IPS DF 6.9 (cell line): ENCODE measurements around the gene WDR37.

ENCODE experiments used
- DNase-seq: peaks from one replicate; pipeline ENCODE4 v3.0.0-alpha.2; 2013; ENCODE audit warnings: low read depth, low spot score
- H3K27ac ChIP-seq: one replicate; pipeline ENCODE4 v1.5.1; 2013; ENCODE audit warnings: low read length, control low read depth
- H3K27me3 ChIP-seq: 2 replicates; pipeline ENCODE4 v1.6.1; 2013; ENCODE audit warnings: mild to moderate bottlenecking, low read length; ENCODE audit not compliant: control insufficient read depth, insufficient read depth
- H3K36me3 ChIP-seq: 2 replicates; pipeline ENCODE4 v1.6.1; 2013; ENCODE audit warnings: low read length; ENCODE audit not compliant: control insufficient read depth, insufficient read depth
- H3K4me1 ChIP-seq: 2 replicates; pipeline ENCODE4 v1.6.1; 2013; ENCODE audit warnings: low read length; ENCODE audit not compliant: control insufficient read depth, insufficient read depth
- H3K4me3 ChIP-seq: 2 replicates; pipeline ENCODE4 v1.5.1; 2013; ENCODE audit warnings: mild to moderate bottlenecking, low read length
- H3K9me3 ChIP-seq: 2 replicates; pipeline ENCODE4 v1.6.1; 2013; ENCODE audit warnings: low read length, inconsistent platforms; ENCODE audit not compliant: control insufficient read depth, insufficient read depth
- WGBS: extraction: QIAGEN DNeasy Blood & Tissue Kit; methylation state at CpG from one replicate; pipeline ENCODE4 v1.1.7; 2013; ENCODE audit warnings: mixed read lengths, missing lambda C conversion rate; ENCODE audit not compliant: insufficient read length, insufficient coverage; 5-methylcytosine and 5-hydroxymethylcytosine counted together

WDR37 gene

DNA sequence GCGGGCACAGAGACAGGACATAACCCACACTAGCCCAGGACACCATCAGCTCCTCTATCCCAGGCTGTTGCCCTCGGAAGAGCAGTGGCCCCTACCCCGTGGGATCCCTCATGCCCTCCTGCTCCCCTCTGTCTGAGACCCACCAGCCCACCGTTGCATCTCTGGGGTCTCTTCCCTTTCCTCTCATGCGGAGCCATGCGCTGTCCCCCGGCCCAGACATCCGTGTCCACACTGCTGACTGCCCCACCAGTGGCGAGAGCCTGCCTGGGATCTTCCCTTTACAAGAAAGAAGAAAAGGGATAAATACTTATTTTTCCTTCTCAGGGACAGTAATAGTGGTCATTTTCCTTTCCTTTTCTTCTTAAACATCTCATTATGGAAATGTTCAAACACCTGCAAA is 115.4 kb downstream of the WDR37 start:
- no peak overlapping the region for H3K27ac ChIP-seq
- no peaks in the 10 kb centered on the region for H3K27me3 ChIP-seq
- WGBS: no CpG with 5 or more reads among the region's 9 CpGs
- H3K4me1 ChIP-seq: no peaks in the 10 kb centered on the region
- no peak overlapping the region for H3K4me3 ChIP-seq
- H3K9me3 ChIP-seq: no peaks in the 10 kb centered on the region
- no peaks in the 10 kb centered on the region for H3K36me3 ChIP-seq
- no peak for DNase-seq

DNA sequence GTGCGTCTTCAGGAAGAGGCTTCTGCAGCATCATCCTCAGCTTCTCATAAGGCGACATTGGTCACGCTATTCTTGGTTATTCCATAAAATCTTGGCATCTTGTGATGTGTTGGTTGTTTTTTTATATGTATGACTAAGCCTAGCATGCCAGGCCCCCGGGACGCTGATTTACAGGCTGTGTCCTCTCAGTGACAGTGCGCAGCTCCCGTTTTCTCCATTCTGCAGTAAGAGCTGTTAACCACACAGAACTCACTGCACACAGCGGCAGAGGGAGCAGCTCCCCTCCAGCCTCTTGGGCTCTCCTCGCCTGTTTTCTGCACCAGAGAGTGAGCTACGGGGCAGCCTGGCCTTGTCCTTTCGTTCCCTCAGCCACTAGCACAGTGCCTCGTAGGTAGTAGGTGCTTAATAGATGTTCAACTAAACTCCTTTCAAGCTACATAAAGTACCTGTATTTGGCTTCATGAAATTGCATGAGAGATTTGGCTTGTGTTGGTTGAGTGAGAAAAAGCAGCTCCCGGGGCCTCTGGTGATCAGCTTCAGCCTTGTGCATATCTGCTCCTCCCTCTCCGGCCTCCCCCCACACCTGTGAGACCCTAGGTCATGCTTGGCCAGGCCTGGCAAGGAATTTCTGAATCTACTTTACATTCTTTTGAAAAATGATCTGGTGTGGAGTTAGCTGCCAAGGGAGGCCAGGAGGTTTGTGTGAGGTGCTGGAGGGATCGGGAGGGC is 116.2 kb downstream of the WDR37 start:
- Histone ChIP-seq H3K9me3 (no peaks in the 10 kb centered on the region), H3K27me3 (no peaks in the 10 kb centered on the region), H3K27ac (no peak overlapping the region), H3K36me3 (no peaks in the 10 kb centered on the region), H3K4me3 (no peak overlapping the region), H3K4me1 (no peaks in the 10 kb centered on the region)
- no peak for DNase-seq
- WGBS: no CpG with 5 or more reads among the region's 15 CpGs

DNA sequence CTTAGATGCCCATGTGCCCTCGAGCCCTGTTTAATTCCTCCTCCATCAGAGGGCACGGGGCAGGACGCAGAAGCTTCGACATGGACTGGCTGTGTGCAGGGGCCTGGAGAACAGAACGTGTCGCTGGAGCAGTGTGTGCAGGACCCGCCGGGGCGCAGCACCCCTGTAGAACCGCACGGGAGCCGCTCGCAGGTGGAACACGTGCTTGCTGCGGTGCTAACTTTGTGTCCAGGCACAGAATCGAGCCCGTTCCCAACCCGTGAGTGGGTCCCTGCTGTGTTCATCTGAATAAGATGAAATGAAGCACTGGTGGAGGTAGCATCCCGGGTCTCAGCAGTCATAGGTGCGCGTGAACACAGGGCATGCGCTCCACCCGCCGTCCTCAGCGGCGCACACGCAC is 116.9 kb downstream of the WDR37 start:
- no peaks in the 10 kb centered on the region for H3K36me3 ChIP-seq
- no CpG with 5 or more reads among the region's 27 CpGs for WGBS
- no peak overlapping the region for H3K27ac ChIP-seq
- H3K4me1 ChIP-seq: no peaks in the 10 kb centered on the region
- no peak for DNase-seq
- H3K4me3 ChIP-seq: no peak overlapping the region
- no peaks in the 10 kb centered on the region for H3K9me3 ChIP-seq
- no peaks in the 10 kb centered on the region for H3K27me3 ChIP-seq

DNA sequence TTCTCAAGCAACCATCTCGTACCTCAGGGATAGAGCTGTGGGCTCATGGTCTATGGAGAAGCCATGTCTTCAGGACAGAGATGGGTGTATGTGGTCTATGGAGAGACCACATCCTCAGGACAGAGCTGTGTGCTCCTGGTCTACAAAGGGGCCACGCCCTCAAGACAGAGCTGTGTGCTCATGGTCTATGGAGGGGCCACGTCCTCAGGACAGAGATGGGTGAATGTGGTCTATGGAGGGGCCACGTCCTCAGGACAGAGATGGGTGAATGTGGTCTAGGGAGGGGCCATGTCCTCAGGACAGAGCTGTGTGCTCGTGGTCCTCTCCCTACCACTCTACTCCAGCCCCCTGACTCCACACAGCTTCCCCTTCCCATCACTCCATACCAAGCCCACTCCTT is 117.8 kb downstream of the WDR37 start:
- H3K9me3 ChIP-seq: no peaks in the 10 kb centered on the region
- H3K27me3 ChIP-seq: no peaks in the 10 kb centered on the region
- WGBS: no CpG with 5 or more reads among the region's 5 CpGs
- H3K36me3 ChIP-seq: no peaks in the 10 kb centered on the region
- H3K27ac ChIP-seq: no peak overlapping the region
- DNase-seq: no peak
- no peak overlapping the region for H3K4me3 ChIP-seq
- H3K4me1 ChIP-seq: no peaks in the 10 kb centered on the region

DNA sequence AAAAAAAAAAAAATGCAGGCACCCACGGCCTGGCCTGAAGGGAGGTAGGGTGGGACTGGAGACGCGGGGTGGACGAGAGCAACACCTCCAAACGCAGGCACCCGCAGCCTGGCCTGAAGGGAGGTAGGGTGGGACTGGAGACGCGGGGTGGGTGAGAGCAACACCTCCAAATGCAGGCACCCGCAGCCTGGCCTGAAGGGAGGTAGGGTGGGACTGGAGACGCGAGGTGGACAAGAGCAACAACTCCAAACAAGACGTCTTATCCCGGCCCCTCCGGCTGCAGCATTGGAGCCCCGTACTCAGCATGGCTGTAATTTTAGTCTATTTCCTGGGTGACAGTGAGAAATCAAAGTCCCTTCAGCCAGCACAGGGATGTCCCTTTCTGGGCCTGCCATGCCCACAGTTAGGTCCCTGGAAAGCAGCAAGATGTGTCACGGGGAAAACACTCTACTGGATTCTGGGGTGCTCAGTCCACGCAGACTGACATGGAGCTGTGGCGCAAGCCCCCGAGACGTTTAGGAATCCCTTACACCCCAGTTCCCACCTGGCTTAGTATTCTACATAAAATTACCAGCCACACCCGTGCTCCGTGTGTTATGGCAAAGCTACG is 119.9 kb downstream of the WDR37 start:
- no peak for DNase-seq
- H3K27me3 ChIP-seq: no peaks in the 10 kb centered on the region
- no CpG with 5 or more reads among the region's 23 CpGs for WGBS

DNA sequence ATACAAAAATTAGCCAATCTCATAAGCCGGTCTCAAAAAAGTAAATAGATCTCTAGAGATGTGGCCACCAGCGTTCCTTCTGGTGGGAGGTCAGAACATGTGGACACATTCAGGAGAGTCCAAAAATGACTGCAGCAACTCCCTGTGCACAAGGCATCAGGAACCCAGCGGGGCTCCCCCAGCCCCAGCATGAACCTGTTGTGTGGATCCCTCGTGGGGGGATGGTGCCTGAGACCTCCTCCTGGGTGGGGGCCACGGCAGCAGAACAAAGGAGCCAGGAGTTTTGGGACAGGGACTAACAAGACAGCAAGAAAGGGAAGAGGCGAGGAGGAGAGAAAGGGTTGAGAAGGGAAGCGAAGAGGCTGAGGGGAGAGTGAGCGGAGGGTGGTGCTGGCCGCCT is 121.8 kb downstream of the WDR37 start:
- no peak overlapping the region for H3K4me3 ChIP-seq
- DNase-seq: no peak
- WGBS: no CpG with 5 or more reads among the region's 9 CpGs
- no peaks in the 10 kb centered on the region for H3K4me1 ChIP-seq
- no peak overlapping the region for H3K27ac ChIP-seq
- H3K36me3 ChIP-seq: no peaks in the 10 kb centered on the region
- no peaks in the 10 kb centered on the region for H3K9me3 ChIP-seq
- H3K27me3 ChIP-seq: no peaks in the 10 kb centered on the region

More for the DNA sequence above, 119.9 kb downstream of the WDR37 start:
- no peaks in the 10 kb centered on the region for H3K9me3 ChIP-seq
- no peaks in the 10 kb centered on the region for H3K36me3 ChIP-seq
- no peak overlapping the region for H3K27ac ChIP-seq
- no peaks in the 10 kb centered on the region for H3K4me1 ChIP-seq
- no peak overlapping the region for H3K4me3 ChIP-seq

DNA sequence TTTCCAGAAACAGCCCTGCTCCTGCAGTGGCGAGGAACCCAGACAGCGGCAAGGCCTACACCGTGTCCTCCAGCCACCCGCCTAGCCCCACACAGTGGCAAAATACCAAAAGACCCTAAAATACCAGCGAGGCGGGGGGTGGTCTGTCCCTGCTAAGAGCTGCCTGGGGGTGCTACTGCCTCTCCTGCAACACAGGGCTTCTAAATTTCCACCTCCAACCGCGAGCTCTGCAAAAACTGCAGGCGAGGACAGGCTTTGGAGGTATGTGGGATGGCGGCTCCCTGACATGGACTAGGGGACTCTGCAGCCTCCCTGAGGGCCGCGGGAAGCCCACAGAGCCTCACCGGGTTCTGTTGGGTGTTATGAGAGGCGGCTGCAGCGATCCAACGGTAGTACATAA is 122.3 kb downstream of the WDR37 start:
- Histone ChIP-seq H3K27me3 (no peaks in the 10 kb centered on the region), H3K36me3 (no peaks in the 10 kb centered on the region), H3K27ac (no peak overlapping the region), H3K4me1 (no peaks in the 10 kb centered on the region), H3K4me3 (no peak overlapping the region), H3K9me3 (no peaks in the 10 kb centered on the region)
- no peak for DNase-seq
- no CpG with 5 or more reads among the region's 16 CpGs for WGBS

DNA sequence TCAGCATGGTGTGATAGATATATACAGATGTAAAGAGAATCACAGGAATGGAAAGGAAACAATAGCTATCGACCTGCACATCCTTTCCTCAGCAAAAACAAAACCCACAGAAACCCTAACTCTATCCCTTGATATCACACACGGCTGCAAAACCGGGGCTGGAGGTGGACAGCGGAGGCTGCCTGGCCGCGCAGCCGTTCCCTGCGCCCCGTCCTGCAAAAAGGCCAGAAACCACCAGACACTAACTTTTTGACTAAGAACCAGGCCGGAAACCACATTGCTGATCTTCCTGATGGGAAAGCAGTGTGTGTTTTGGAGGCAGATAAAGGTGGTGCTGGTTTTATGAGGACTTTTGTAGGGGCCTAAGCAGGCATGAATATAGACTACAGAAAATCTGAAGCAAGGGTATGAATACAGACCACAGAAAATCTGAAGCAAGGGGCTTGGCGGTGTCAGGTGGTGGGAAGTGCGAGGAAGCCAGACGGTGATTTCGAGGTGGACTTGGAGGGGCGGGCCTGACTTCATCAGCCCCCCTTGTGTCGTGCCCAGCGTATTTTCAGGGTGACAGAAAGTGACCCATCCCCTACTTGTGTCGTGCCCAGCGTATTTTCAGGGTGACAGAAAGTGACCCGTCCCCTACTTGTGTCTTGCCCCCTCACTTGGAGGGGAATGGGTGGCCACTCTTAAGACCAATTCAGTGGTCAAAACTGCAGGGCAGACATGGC is 123.3 kb downstream of the WDR37 start:
- no peak for DNase-seq
- H3K36me3 ChIP-seq: no peaks in the 10 kb centered on the region
- no CpG with 5 or more reads among the region's 20 CpGs for WGBS
- no peaks in the 10 kb centered on the region for H3K27me3 ChIP-seq
- no peaks in the 10 kb centered on the region for H3K4me1 ChIP-seq
- H3K27ac ChIP-seq: no peak overlapping the region
- H3K4me3 ChIP-seq: no peak overlapping the region
- no peaks in the 10 kb centered on the region for H3K9me3 ChIP-seq

DNA sequence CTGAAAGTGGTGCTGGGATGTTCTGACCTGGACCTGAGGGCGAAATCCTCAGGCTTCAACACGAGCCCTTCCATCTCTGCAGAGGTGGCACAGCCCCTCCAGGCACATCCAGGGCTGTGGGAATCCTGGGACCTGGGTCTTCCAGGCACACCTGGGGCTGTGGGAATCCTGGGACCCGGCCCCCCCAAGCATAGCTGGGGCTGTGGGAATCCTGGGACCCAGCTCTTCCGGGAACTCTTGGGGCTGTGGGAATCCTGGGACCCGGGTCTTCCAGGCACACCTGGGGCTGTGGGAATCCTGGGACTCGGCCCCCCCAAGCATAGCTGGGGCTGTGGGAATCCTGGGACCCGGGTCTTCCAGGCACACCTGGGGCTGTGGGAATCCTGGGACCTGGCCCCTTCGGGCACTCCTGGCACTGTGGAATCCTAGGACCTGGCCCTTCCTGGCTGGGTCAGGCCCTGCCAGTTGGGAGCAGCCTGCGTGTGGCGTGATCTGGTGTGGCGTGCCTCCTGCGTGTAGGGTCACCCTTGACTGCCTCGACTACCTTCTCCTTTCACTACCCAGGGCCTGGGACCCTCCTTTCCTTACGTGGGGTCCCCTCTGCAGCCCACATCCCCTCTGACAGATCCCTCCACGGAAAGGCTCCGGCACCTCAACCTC is 124.0 kb downstream of the WDR37 start:
- no peaks in the 10 kb centered on the region for H3K27me3 ChIP-seq
- H3K4me3 ChIP-seq: no peak overlapping the region
- no CpG with 5 or more reads among the region's 16 CpGs for WGBS
- no peaks in the 10 kb centered on the region for H3K9me3 ChIP-seq
- no peaks in the 10 kb centered on the region for H3K4me1 ChIP-seq
- no peak for DNase-seq
- H3K36me3 ChIP-seq: no peaks in the 10 kb centered on the region
- H3K27ac ChIP-seq: no peak overlapping the region

DNA sequence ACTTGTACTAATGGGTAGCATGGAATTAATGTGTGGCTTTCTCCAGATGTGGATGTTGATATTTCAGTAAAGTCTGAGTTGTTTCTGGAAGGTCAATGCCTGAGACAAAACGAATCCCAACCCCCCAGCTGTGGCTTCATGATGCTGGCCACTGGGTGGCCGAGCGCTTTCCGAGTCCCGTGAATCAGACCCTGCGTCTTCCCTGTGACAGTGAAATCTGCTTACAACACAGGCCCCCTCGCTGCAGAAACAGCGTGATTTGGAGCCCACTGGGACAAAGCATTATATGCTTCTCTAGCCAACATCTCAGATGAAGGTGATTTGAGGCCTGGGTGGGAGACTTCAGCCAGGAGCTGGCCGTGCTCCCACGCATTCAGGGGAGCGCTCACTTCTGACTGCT is 124.7 kb downstream of the WDR37 start:
- Histone ChIP-seq H3K4me1 (peaks cover 1% of the 10 kb centered on the region; the same call in 1 of the 2 replicates), H3K27me3 (no peaks in the 10 kb centered on the region), H3K36me3 (no peaks in the 10 kb centered on the region), H3K27ac (no peak overlapping the region), H3K9me3 (no peaks in the 10 kb centered on the region), H3K4me3 (no peak overlapping the region)
- DNase-seq: no peak
- no CpG with 5 or more reads among the region's 11 CpGs for WGBS
